Activated naive CD4-positive, alpha-beta T cell treated with anti-CD3 and anti-CD28 coated beads, Interleukin-2, amount 50 U/mL, for 24 hours (primary cell): ENCODE results near the gene VDAC2.

Source experiments
- H3K27ac Mint-ChIP-seq: one replicate; pipeline ENCODE4 v1.8.0; 2021; ENCODE audit warnings: mild to moderate bottlenecking, mixed read lengths
- H3K27me3 Mint-ChIP-seq: one replicate; pipeline ENCODE4 v1.8.0; 2021; ENCODE audit warnings: mixed read lengths
- H3K36me3 Mint-ChIP-seq: one replicate; pipeline ENCODE4 v1.8.0; 2021; ENCODE audit warnings: mixed read lengths
- H3K4me1 Mint-ChIP-seq: one replicate; pipeline ENCODE4 v1.8.0; 2021; ENCODE audit warnings: mixed read lengths
- H3K4me3 Mint-ChIP-seq: one replicate; pipeline ENCODE4 v1.8.0; 2021; ENCODE audit warnings: mild to moderate bottlenecking, mixed read lengths
- H3K9me3 Mint-ChIP-seq: one replicate; pipeline ENCODE4 v1.8.0; 2021; ENCODE audit warnings: mixed read lengths

The VDAC2 gene

GRCh38 chr10:75250934-75251333, 40.3 kb downstream of the VDAC2 start:
- no peak overlapping the region for H3K4me3 Mint-ChIP-seq
- no peaks in the 10 kb centered on the region for H3K27me3 Mint-ChIP-seq
- H3K36me3 Mint-ChIP-seq, result peaks cover 7% of the 10 kb centered on the region
- peaks cover 11% of the 10 kb centered on the region for H3K9me3 Mint-ChIP-seq
- H3K4me1 Mint-ChIP-seq, result no peaks in the 10 kb centered on the region
- no peak overlapping the region for H3K27ac Mint-ChIP-seq

GRCh38 chr10:75253281-75254220, 43.0 kb downstream of the VDAC2 start:
- no peak overlapping the region for H3K4me3 Mint-ChIP-seq
- peaks cover 7% of the 10 kb centered on the region for H3K36me3 Mint-ChIP-seq
- H3K4me1 Mint-ChIP-seq, result no peaks in the 10 kb centered on the region
- peaks cover 11% of the 10 kb centered on the region for H3K9me3 Mint-ChIP-seq
- H3K27ac Mint-ChIP-seq, result no peak overlapping the region
- no peaks in the 10 kb centered on the region for H3K27me3 Mint-ChIP-seq

GRCh38 chr10:75254739-75255138, 44.1 kb downstream of the VDAC2 start:
- no peak overlapping the region for H3K27ac Mint-ChIP-seq
- peaks cover 11% of the 10 kb centered on the region for H3K9me3 Mint-ChIP-seq
- H3K4me3 Mint-ChIP-seq, result no peak overlapping the region
- no peaks in the 10 kb centered on the region for H3K27me3 Mint-ChIP-seq
- H3K4me1 Mint-ChIP-seq, result no peaks in the 10 kb centered on the region
- H3K36me3 Mint-ChIP-seq, result peaks cover 7% of the 10 kb centered on the region

GRCh38 chr10:75260990-75261389, 50.4 kb downstream of the VDAC2 start:
- no peak overlapping the region for H3K27ac Mint-ChIP-seq
- H3K4me1 Mint-ChIP-seq, result no peaks in the 10 kb centered on the region
- no peaks in the 10 kb centered on the region for H3K9me3 Mint-ChIP-seq
- H3K36me3 Mint-ChIP-seq, result peaks cover 2% of the 10 kb centered on the region
- H3K4me3 Mint-ChIP-seq, result no peak overlapping the region
- no peaks in the 10 kb centered on the region for H3K27me3 Mint-ChIP-seq

- no peak overlapping the region for H3K27ac Mint-ChIP-seq
- no peaks in the 10 kb centered on the region for H3K9me3 Mint-ChIP-seq
- no peak overlapping the region for H3K4me3 Mint-ChIP-seq
- H3K27me3 Mint-ChIP-seq, result no peaks in the 10 kb centered on the region
- peaks cover 2% of the 10 kb centered on the region for H3K36me3 Mint-ChIP-seq
- H3K4me1 Mint-ChIP-seq, result no peaks in the 10 kb centered on the region
Measured at GRCh38 chr10:75261813-75262705, 51.5 kb downstream of the VDAC2 start.

GRCh38 chr10:75263806-75264205, 53.2 kb downstream of the VDAC2 start:
- no peak overlapping the region for H3K4me3 Mint-ChIP-seq
- H3K9me3 Mint-ChIP-seq, result no peaks in the 10 kb centered on the region
- H3K27ac Mint-ChIP-seq, result no peak overlapping the region
- H3K36me3 Mint-ChIP-seq, result peaks cover 2% of the 10 kb centered on the region
- no peaks in the 10 kb centered on the region for H3K4me1 Mint-ChIP-seq
- H3K27me3 Mint-ChIP-seq, result no peaks in the 10 kb centered on the region

GRCh38 chr10:75265856-75266255, 55.3 kb downstream of the VDAC2 start:
- Mint-ChIP-seq H3K27me3 (no peaks in the 10 kb centered on the region), H3K9me3 (no peaks in the 10 kb centered on the region), H3K4me1 (no peaks in the 10 kb centered on the region), H3K4me3 (no peak overlapping the region), H3K36me3 (no peaks in the 10 kb centered on the region), H3K27ac (no peak overlapping the region)

- Mint-ChIP-seq H3K36me3 (no peaks in the 10 kb centered on the region), H3K9me3 (no peaks in the 10 kb centered on the region), H3K4me3 (no peak overlapping the region), H3K27me3 (no peaks in the 10 kb centered on the region), H3K27ac (no peak overlapping the region), H3K4me1 (no peaks in the 10 kb centered on the region)
Measured at GRCh38 chr10:75266945-75267344, 56.3 kb downstream of the VDAC2 start.

GRCh38 chr10:75269605-75270004, 59.0 kb downstream of the VDAC2 start:
- Mint-ChIP-seq H3K4me3 (no peak overlapping the region), H3K27me3 (no peaks in the 10 kb centered on the region), H3K27ac (no peak overlapping the region), H3K9me3 (no peaks in the 10 kb centered on the region), H3K4me1 (no peaks in the 10 kb centered on the region), H3K36me3 (no peaks in the 10 kb centered on the region)

- no peaks in the 10 kb centered on the region for H3K4me1 Mint-ChIP-seq
- H3K9me3 Mint-ChIP-seq, result no peaks in the 10 kb centered on the region
- H3K27me3 Mint-ChIP-seq, result no peaks in the 10 kb centered on the region
- H3K36me3 Mint-ChIP-seq, result no peaks in the 10 kb centered on the region
- H3K4me3 Mint-ChIP-seq, result no peak overlapping the region
- H3K27ac Mint-ChIP-seq, result no peak overlapping the region
Measured at GRCh38 chr10:75272094-75272493, 61.5 kb downstream of the VDAC2 start.

GRCh38 chr10:75272896-75273295, 62.3 kb downstream of the VDAC2 start:
- H3K27me3 Mint-ChIP-seq, result no peaks in the 10 kb centered on the region

GRCh38 chr10:75276069-75276872, 65.7 kb downstream of the VDAC2 start:
- Mint-ChIP-seq H3K27ac (no peak overlapping the region), H3K9me3 (no peaks in the 10 kb centered on the region), H3K4me3 (no peak overlapping the region), H3K36me3 (no peaks in the 10 kb centered on the region), H3K27me3 (no peaks in the 10 kb centered on the region), H3K4me1 (no peaks in the 10 kb centered on the region)

More at GRCh38 chr10:75272896-75273295, 62.3 kb downstream of the VDAC2 start:
- H3K27ac Mint-ChIP-seq, result no peak overlapping the region
- H3K36me3 Mint-ChIP-seq, result no peaks in the 10 kb centered on the region
- no peaks in the 10 kb centered on the region for H3K9me3 Mint-ChIP-seq
- no peak overlapping the region for H3K4me3 Mint-ChIP-seq
- H3K4me1 Mint-ChIP-seq, result no peaks in the 10 kb centered on the region

GRCh38 chr10:75280236-75280635, 69.6 kb downstream of the VDAC2 start:
- no peaks in the 10 kb centered on the region for H3K4me1 Mint-ChIP-seq
- H3K27ac Mint-ChIP-seq, result no peak overlapping the region
- no peaks in the 10 kb centered on the region for H3K36me3 Mint-ChIP-seq

More at GRCh38 chr10:75280236-75280635, 69.6 kb downstream of the VDAC2 start:
- Mint-ChIP-seq H3K9me3 (no peaks in the 10 kb centered on the region), H3K4me3 (no peak overlapping the region), H3K27me3 (peaks cover 3% of the 10 kb centered on the region)
